Pulmonary artery endothelial cell (primary cell): ENCODE data around the gene DFFB. TPM values are rescaled to one million over a fixed set of nuclear protein-coding genes. Genes with fewer than 3 reads are reported as not detected.

Experiments used
- DNase-seq: peaks from one replicate; pipeline ENCODE4 v3.0.0-alpha.2; 2011; ENCODE audit warnings: low read depth, low spot score
- total RNA-seq: library from RNA; depleted of rRNA; stranded (reverse); fragments of >200 nt; gene quantifications from 2 replicates; pipeline ENCODE4 v1.2.3, GENCODE V29; 2014

The DFFB gene
- total RNA-seq, 1 donor from 2014 or later, result 11.5 TPM

GRCh38 chr1:3831689-3832088 is 25.6 kb upstream of the DFFB start:
- no peak for DNase-seq

- DNase-seq, result no peak
Observed at GRCh38 chr1:3834701-3835100, 22.6 kb upstream of the DFFB start.

GRCh38 chr1:3836421-3836820 is 20.9 kb upstream of the DFFB start:
- peak; percentile 13 for DNase-seq

- no peak for DNase-seq
Observed at GRCh38 chr1:3837200-3837599, 20.1 kb upstream of the DFFB start.

- no peak for DNase-seq
Observed at GRCh38 chr1:3837685-3838084, 19.6 kb upstream of the DFFB start.

GRCh38 chr1:3838788-3839187 is 18.5 kb upstream of the DFFB start:
- no peak for DNase-seq

GRCh38 chr1:3841491-3841890 is 15.8 kb upstream of the DFFB start:
- DNase-seq, result no peak

GRCh38 chr1:3842912-3843311 is 14.4 kb upstream of the DFFB start:
- DNase-seq, result no peak

GRCh38 chr1:3846541-3846940 is 10.7 kb upstream of the DFFB start:
- DNase-seq, result no peak

- no peak for DNase-seq
Observed at GRCh38 chr1:3847081-3847480, 10.2 kb upstream of the DFFB start.

- DNase-seq, result no peak
Observed at GRCh38 chr1:3850857-3851256, 6.4 kb upstream of the DFFB start.

GRCh38 chr1:3851292-3851691 is 6.0 kb upstream of the DFFB start:
- no peak for DNase-seq

GRCh38 chr1:3852091-3852490 is 5.2 kb upstream of the DFFB start:
- no peak for DNase-seq

- no peak for DNase-seq
Observed at GRCh38 chr1:3852711-3853485, 4.4 kb upstream of the DFFB start.

- no peak for DNase-seq
Observed at GRCh38 chr1:3857791-3858129, 484 bp downstream of the DFFB start.

GRCh38 chr1:3858231-3858981 is 1.1 kb downstream of the DFFB start:
- no peak for DNase-seq

GRCh38 chr1:3863231-3863935 is 6.1 kb downstream of the DFFB start:
- no peak for DNase-seq

GRCh38 chr1:3864884-3865283 is 7.6 kb downstream of the DFFB start:
- no peak for DNase-seq

- no peak for DNase-seq
Observed at GRCh38 chr1:3865606-3866160, 8.4 kb downstream of the DFFB start.

- DNase-seq, result no peak
Observed at GRCh38 chr1:3868464-3869006, 11.3 kb downstream of the DFFB start.

GRCh38 chr1:3869751-3870301 is 12.6 kb downstream of the DFFB start:
- no peak for DNase-seq

- DNase-seq, result no peak
Observed at GRCh38 chr1:3871451-3871805, 14.2 kb downstream of the DFFB start.
